Thyroid gland (tissue), 4 donors: ENCODE measurements around the gene SLC7A5. TPM values are rescaled to one million over a fixed set of nuclear protein-coding genes. Genes with fewer than 3 reads are reported as not detected.
"Not testable (repeated sequence)": the region's sequence is repeated elsewhere in the genome, so short reads cannot be mapped to it uniquely, and the experiment has no call there.

ENCODE experiments used
- DNase-seq, 2 donors: peaks; one replicate each; pipeline ENCODE4 v3.0.0-alpha.2; 2019
- H3K27ac ChIP-seq, 3 donors: fragments of 200-600 bp; sonication (generic); 1 replicate in 2 of 3; 2 replicates in 1 of 3; pipeline ENCODE4 v1.5.1; 2016 to 2019; ENCODE audit warnings: mild to moderate bottlenecking in 1 of 3, moderate library complexity in 1 of 3
- H3K27me3 ChIP-seq: fragments of 200-600 bp; sonication (generic); one replicate; pipeline ENCODE4 v1.5.1; 2019
- H3K36me3 ChIP-seq, 2 donors: fragments of 200-600 bp; sonication (generic); one replicate each; pipeline ENCODE4 v1.5.1; 2016 to 2019
- H3K4me1 ChIP-seq, 2 donors: fragments of 200-600 bp; sonication (generic); one replicate each; pipeline ENCODE4 v1.5.1; 2017 to 2019
- H3K4me3 ChIP-seq, 3 donors: fragments of 200-600 bp; sonication (generic); replicated peaks in 1 of 3; 1 replicate in 2 of 3; 2 replicates in 1 of 3; pipeline ENCODE4 v1.5.1; 2016; ENCODE audit warnings: mild to moderate bottlenecking in 1 of 3
- H3K9me3 ChIP-seq: fragments of 200-600 bp; sonication (generic); one replicate; pipeline ENCODE4 v1.5.1; 2017
- CTCF ChIP-seq, 6 experiments: fragments of 200-600 bp in 3 of 6; fragments of 450-650 bp in 3 of 6; sonication (generic) in 3 of 6; IDR thresholded peaks; one replicate each; pipeline ENCODE4 v1.5.1; 2016 to 2019; ENCODE audit warnings: antibody characterized with exemption in 6 of 6, mild to moderate bottlenecking in 2 of 6, inconsistent platforms in 1 of 6, moderate library complexity in 1 of 6
- POLR2A ChIP-seq, 2 donors: fragments of 450-650 bp; IDR thresholded peaks; one replicate each; pipeline ENCODE4 v1.6.1; 2017; ENCODE audit warnings: antibody characterized with exemption in 2 of 2, mild to moderate bottlenecking in 2 of 2, moderate library complexity in 1 of 2
- WGBS, 2 donors: methylation state at CpG; one replicate each; pipeline ENCODE4 v1.1.5; 2017; 5-methylcytosine and 5-hydroxymethylcytosine counted together
- intact Hi-C: fragments of 100-400 bp; cut with DNase I; formaldehyde crosslinking; loops from one replicate; pipeline ENCODE4 v1.15.1; 2023
- total RNA-seq, 4 donors: library from RNA; depleted of rRNA; stranded (reverse); fragments of >200 nt; gene quantifications; one replicate each; pipeline ENCODE4 v1.2.3, GENCODE V29; 2016

SLC7A5 gene
- 1 to 10 TPM; 1.1 to 5.2 (median 2.2) TPM for total RNA-seq

- 3 to 8% methylated on average over 5 to 29 of the region's 109 CpGs for WGBS, 2 donors
- H3K9me3 ChIP-seq, H3K27me3 ChIP-seq, H3K4me1 ChIP-seq, intact Hi-C loops, H3K36me3 ChIP-seq, H3K27ac ChIP-seq: not testable (repeated sequence)
- peak; percentile 63 to 65 for DNase-seq
- peak within 1 kb of the TSS in 1 of 3 donors; percentile 24 for H3K4me3 ChIP-seq
- TF ChIP-seq POLR2A (IDR thresholded peaks at IDR 0.05): peak in 1 of 2 donors; percentile 62
Observed at GRCh38 chr16:87869061-87869878, at the start of gene SLC7A5. Gene SLC7A5, minus strand, starts transcription at chr16:87869507. Its CDS starts 85 bp downstream, at chr16:87869422.

- DNase-seq: no peak
- H3K4me3 ChIP-seq: no peak overlapping the region
- intact Hi-C loops: loop anchor here (10.0 kb wide), 1 partner anchor 64 kb away; no protein-coding TSS in a partner anchor
- H3K27me3 ChIP-seq: no peaks in the 10 kb centered on the region
- TF ChIP-seq CTCF (IDR thresholded peaks at IDR 0.05) (no peak), POLR2A (IDR thresholded peaks at IDR 0.05) (no peak)
- 79 to 80% methylated on average over 12 to 13 of the region's 13 CpGs for WGBS, 2 donors
- peak overlapping the region in 1 of 3 donors; percentile 41 for H3K27ac ChIP-seq
- H3K9me3 ChIP-seq: no peaks in the 10 kb centered on the region
- no peaks in the 10 kb centered on the region for H3K36me3 ChIP-seq
- H3K4me1 ChIP-seq: peaks cover 10 to 14% of the 10 kb centered on the region in 2 donors
Observed at GRCh38 chr16:87918338-87918737, 49.0 kb upstream of the SLC7A5 start.

- Histone ChIP-seq H3K4me3 (no peak overlapping the region), H3K27me3 (no peaks in the 10 kb centered on the region), H3K4me1 (peaks cover 5 to 6% of the 10 kb centered on the region in 2 donors), H3K27ac (no peak overlapping the region), H3K36me3 (no peaks in the 10 kb centered on the region), H3K9me3 (no peaks in the 10 kb centered on the region)
- 84 to 94% methylated on average over 9 of the region's 9 CpGs for WGBS, 2 donors
- intact Hi-C loops: loop anchor here (10.0 kb wide), 1 partner anchor 63 kb away; no protein-coding TSS in a partner anchor
- TF ChIP-seq CTCF (IDR thresholded peaks at IDR 0.05): no peak
- TF ChIP-seq POLR2A (IDR thresholded peaks at IDR 0.05): no peak
- no peak for DNase-seq
Observed at GRCh38 chr16:87917503-87917902, 48.2 kb upstream of the SLC7A5 start.

GRCh38 chr16:87914812-87915211 is 45.5 kb upstream of the SLC7A5 start:
- no peak overlapping the region for H3K4me3 ChIP-seq
- no peak for TF ChIP-seq CTCF (IDR thresholded peaks at IDR 0.05)
- no peak for TF ChIP-seq POLR2A (IDR thresholded peaks at IDR 0.05)
- no peaks in the 10 kb centered on the region for H3K9me3 ChIP-seq
- no peak for DNase-seq
- H3K27me3 ChIP-seq: no peaks in the 10 kb centered on the region
- no peaks in the 10 kb centered on the region for H3K4me1 ChIP-seq
- intact Hi-C loops: loop anchor here (10.0 kb wide), 1 partner anchor 60 kb away; no protein-coding TSS in a partner anchor
- no peak overlapping the region for H3K27ac ChIP-seq
- H3K36me3 ChIP-seq: no peaks in the 10 kb centered on the region
- 92 to 94% methylated on average over 24 to 25 of the region's 25 CpGs for WGBS, 2 donors

GRCh38 chr16:87914021-87914725 is 44.9 kb upstream of the SLC7A5 start:
- not testable (repeated sequence) for DNase-seq, H3K36me3 ChIP-seq, H3K4me1 ChIP-seq, H3K27ac ChIP-seq, H3K4me3 ChIP-seq, H3K9me3 ChIP-seq, H3K27me3 ChIP-seq
- intact Hi-C loops: loop anchor here (10.0 kb wide), 1 partner anchor 59 kb away; no protein-coding TSS in a partner anchor
- 66 to 67% methylated on average over 25 to 27 of the region's 27 CpGs for WGBS, 2 donors

- not testable (repeated sequence) for H3K27me3 ChIP-seq, H3K4me1 ChIP-seq, DNase-seq, H3K9me3 ChIP-seq, H3K27ac ChIP-seq, H3K4me3 ChIP-seq, H3K36me3 ChIP-seq
- intact Hi-C loops: loop anchor here (10.0 kb wide), 1 partner anchor 58 kb away; no protein-coding TSS in a partner anchor
- 90 to 92% methylated on average over 18 of the region's 18 CpGs for WGBS, 2 donors
Observed at GRCh38 chr16:87912691-87913090, 43.4 kb upstream of the SLC7A5 start.

- H3K4me3 ChIP-seq, H3K27me3 ChIP-seq, H3K36me3 ChIP-seq, H3K4me1 ChIP-seq, H3K9me3 ChIP-seq: not testable (repeated sequence)
- 55 to 59% methylated on average over 21 to 23 of the region's 23 CpGs for WGBS, 2 donors
- intact Hi-C loops: loop anchor here (10.0 kb wide), 1 partner anchor 56 kb away; no protein-coding TSS in a partner anchor
- DNase-seq: peak; percentile 69 to 72
- peak overlapping the region in 2 of 3 donors; percentile 17 to 38 for H3K27ac ChIP-seq
Observed at GRCh38 chr16:87911106-87911763, 41.9 kb upstream of the SLC7A5 start.
